ENCODE data around the gene WDR43. TPM values are rescaled to one million over a fixed set of nuclear protein-coding genes. Genes with fewer than 3 reads are reported as not detected.

The WDR43 gene
- total RNA-seq, 1 experiment from 2014 or later = 134 TPM

- Histone ChIP-seq H3K9ac (ENCODE audit: low read length) (no peak overlapping the region), H3K9me3 (ENCODE audit: low read length) (no peaks in the 10 kb centered on the region), H3K9me2 (replicated peaks; ENCODE audit: low read length) (no peaks in the 10 kb centered on the region), H3K36me3 (ENCODE audit: low read depth, low read length) (peaks cover 95% of the 10 kb centered on the region), H3K27ac (ENCODE audit: low read length) (no peak overlapping the region), H2AFZ (ENCODE audit: low read length) (no peak overlapping the region), H3K27me3 (ENCODE audit: low read length) (no peaks in the 10 kb centered on the region), H3F3A (ENCODE audit: low read length, unreplicated experiment) (peaks cover 10% of the 10 kb centered on the region), H4K20me1 (ENCODE audit: low read length) (peaks cover 32% of the 10 kb centered on the region; the same call in 1 of the 2 replicates), H3K4me1 (ENCODE audit: insufficient read depth, low read length) (no peaks in the 10 kb centered on the region), H3K79me2 (ENCODE audit: low read length) (peaks cover 44% of the 10 kb centered on the region), H3K4me3 (ENCODE audit: low read length) (no peak overlapping the region), H3K4me2 (ENCODE audit: low read length) (no peak overlapping the region)
- TF ChIP-seq EZH2phosphoT487 (IDR thresholded peaks at IDR 0.05; ENCODE audit: borderline replicate concordance, low read length) (no peak), EZH2 (IDR thresholded peaks at IDR 0.05; ENCODE audit: low read length, unreplicated experiment) (no peak), CTCF (conservative IDR thresholded peaks at IDR 0.05; ENCODE audit: low read depth, low read length) (no peak)
- intact Hi-C loops (cut with micrococcal nuclease) = no loop called here
- CTCF ChIA-PET = no interaction called here
- no TSS peak for BruUV-seq (replicated peaks)
- DNase-seq (no peak), ATAC-seq (no peak)
- POLR2A ChIA-PET (ENCODE audit: unreplicated experiment) = no interaction called here
These were observed 32.4 kb downstream of the WDR43 start for GRCh38 chr2:28926847-28927246.

GRCh38 chr2:28927469-28927868, 33.0 kb downstream of the WDR43 start:
- no TSS peak for BruUV-seq (replicated peaks)
- H3K4me3 ChIP-seq (ENCODE audit: low read length) = no peak overlapping the region
- H3K9me3 ChIP-seq (ENCODE audit: low read length) = no peaks in the 10 kb centered on the region
- H2AFZ ChIP-seq (ENCODE audit: low read length) = no peak overlapping the region
- H3K27me3 ChIP-seq (ENCODE audit: low read length) = no peaks in the 10 kb centered on the region
- H3K9me2 ChIP-seq (replicated peaks; ENCODE audit: low read length) = no peaks in the 10 kb centered on the region
- H4K20me1 ChIP-seq (ENCODE audit: low read length) = peaks cover 32% of the 10 kb centered on the region; the same call in 1 of the 2 replicates
- TF ChIP-seq CTCF (conservative IDR thresholded peaks at IDR 0.05; ENCODE audit: low read depth, low read length) = no peak
- no peak for TF ChIP-seq EZH2phosphoT487 (IDR thresholded peaks at IDR 0.05; ENCODE audit: borderline replicate concordance, low read length)
- no peak for TF ChIP-seq EZH2 (IDR thresholded peaks at IDR 0.05; ENCODE audit: low read length, unreplicated experiment)
- H3K36me3 ChIP-seq (ENCODE audit: low read depth, low read length) = peaks cover 95% of the 10 kb centered on the region
- no peak overlapping the region for H3K4me2 ChIP-seq (ENCODE audit: low read length)
- intact Hi-C loops (cut with micrococcal nuclease) = no loop called here
- peaks cover 10% of the 10 kb centered on the region for H3F3A ChIP-seq (ENCODE audit: low read length, unreplicated experiment)
- CTCF ChIA-PET = no interaction called here
- no peak overlapping the region for H3K9ac ChIP-seq (ENCODE audit: low read length)
- no peak for DNase-seq
- no peak overlapping the region for H3K27ac ChIP-seq (ENCODE audit: low read length)
- POLR2A ChIA-PET (ENCODE audit: unreplicated experiment) = no interaction called here
- peaks cover 38% of the 10 kb centered on the region for H3K79me2 ChIP-seq (ENCODE audit: low read length)
- ATAC-seq = no peak
- H3K4me1 ChIP-seq (ENCODE audit: insufficient read depth, low read length) = no peaks in the 10 kb centered on the region

- BruUV-seq (replicated peaks) = no TSS peak
- Histone ChIP-seq H3K9me2 (replicated peaks; ENCODE audit: low read length) (no peaks in the 10 kb centered on the region), H2AFZ (ENCODE audit: low read length) (no peak overlapping the region), H3K27me3 (ENCODE audit: low read length) (no peaks in the 10 kb centered on the region), H3K27ac (ENCODE audit: low read length) (no peak overlapping the region), H3K4me1 (ENCODE audit: insufficient read depth, low read length) (no peaks in the 10 kb centered on the region), H3K4me3 (ENCODE audit: low read length) (no peak overlapping the region), H3K9me3 (ENCODE audit: low read length) (no peaks in the 10 kb centered on the region), H3K9ac (ENCODE audit: low read length) (no peak overlapping the region), H4K20me1 (ENCODE audit: low read length) (peaks cover 32% of the 10 kb centered on the region; the same call in 1 of the 2 replicates), H3K36me3 (ENCODE audit: low read depth, low read length) (peaks cover 95% of the 10 kb centered on the region), H3F3A (ENCODE audit: low read length, unreplicated experiment) (peaks cover 10% of the 10 kb centered on the region), H3K4me2 (ENCODE audit: low read length) (no peak overlapping the region), H3K79me2 (ENCODE audit: low read length) (peaks cover 34% of the 10 kb centered on the region)
- ChIA-PET CTCF (interaction anchor here (0.5 kb wide), 1 partner anchor 24 kb away, joined by 4 read pairs; no protein-coding TSS in a partner anchor), POLR2A (ENCODE audit: unreplicated experiment) (no interaction called here)
- intact Hi-C loops (cut with micrococcal nuclease) = no loop called here
- no peak for ATAC-seq
- no peak for DNase-seq
- no peak for TF ChIP-seq EZH2 (IDR thresholded peaks at IDR 0.05; ENCODE audit: low read length, unreplicated experiment)
- no peak for TF ChIP-seq CTCF (conservative IDR thresholded peaks at IDR 0.05; ENCODE audit: low read depth, low read length)
- TF ChIP-seq EZH2phosphoT487 (IDR thresholded peaks at IDR 0.05; ENCODE audit: borderline replicate concordance, low read length) = no peak
These were observed 33.4 kb downstream of the WDR43 start for GRCh38 chr2:28927878-28928277.

Measured in PC-3 (cell line).